Fibroblast of skin of right quadriceps (primary cell): ENCODE data around the gene EIF5AL1.
"Not testable (repeated sequence)": the region's sequence is repeated elsewhere in the genome, so short reads cannot be mapped to it uniquely, and the experiment has no call there.

Experiments used
- DNase-seq: peaks from one replicate; pipeline ENCODE4 v3.0.0-alpha.2; 2013

EIF5AL1 gene

DNA sequence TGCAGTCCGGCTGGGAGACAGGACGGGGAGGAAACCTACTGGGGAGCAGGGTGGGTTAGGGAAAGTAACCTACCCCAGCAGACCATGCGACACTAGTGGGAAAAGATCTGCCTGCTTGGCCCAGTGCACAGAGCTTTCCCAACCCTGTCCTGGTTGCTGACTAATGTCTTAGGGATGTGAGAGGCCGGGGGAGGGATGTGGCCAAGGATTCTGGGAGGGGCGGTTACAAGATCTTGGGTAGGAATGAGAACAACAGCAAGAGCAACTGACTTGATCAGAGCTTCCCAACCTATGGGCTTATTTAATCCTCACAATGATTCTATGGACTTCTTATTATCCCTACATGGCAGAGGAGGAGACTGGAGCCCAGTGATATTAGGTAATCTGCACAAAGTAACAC lies 24.0 kb upstream of the EIF5AL1 start:
- DNase-seq = peak; percentile 93

DNA sequence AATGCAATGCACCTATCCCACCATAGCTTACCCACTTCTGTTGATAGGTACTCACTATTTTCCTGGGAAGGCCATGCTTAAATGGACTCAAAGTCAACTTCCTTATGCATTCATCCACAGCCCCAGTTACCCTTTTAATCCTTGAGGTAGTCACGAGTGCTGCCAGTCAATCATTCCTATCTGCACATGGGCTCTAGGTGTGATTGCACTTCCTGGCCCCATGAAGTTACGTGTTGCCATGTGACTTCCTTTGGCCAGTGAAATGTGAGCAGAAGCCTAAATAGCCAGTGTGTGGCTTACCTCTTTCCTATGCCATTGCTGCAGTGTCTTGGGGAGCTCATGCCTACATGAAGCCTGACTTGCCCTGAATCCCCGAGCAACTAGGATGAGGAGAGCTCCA lies 23.5 kb upstream of the EIF5AL1 start:
- DNase-seq = no peak

DNA sequence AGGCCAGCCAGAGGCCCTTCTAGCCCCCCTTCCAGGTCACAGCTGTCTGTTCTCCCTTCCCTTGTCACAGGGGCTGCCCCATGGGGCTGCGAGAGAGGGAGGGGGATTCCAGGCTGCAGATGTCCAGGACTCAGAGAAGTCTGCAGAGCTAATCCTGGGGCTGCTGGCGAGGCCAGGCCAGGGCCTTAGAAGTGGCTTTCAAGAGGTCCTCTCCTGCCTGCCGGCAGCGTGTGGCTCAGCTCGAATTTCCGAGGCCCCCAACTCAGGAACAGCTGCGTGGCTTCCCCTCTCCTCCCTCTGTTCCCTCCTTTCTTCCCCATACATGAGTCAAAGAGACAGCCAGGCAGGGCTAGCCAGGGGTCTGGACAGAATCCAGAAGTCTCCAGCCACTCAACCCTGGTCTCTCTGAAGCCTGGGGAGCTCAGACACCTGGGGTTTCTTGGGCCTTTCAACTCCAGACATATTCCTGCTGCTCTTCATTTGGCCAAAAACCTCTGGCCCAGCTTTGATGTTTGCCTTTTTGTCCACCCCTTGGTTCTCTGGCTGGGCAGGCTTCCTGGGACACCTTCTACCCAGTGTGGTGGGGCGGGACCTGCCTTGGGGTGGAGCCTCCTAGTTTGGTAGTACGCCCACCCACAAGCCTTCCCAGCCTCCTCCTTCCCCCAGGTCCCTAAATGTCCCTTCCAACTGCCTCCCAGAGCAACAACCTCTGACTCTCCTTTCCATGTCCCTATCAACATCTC lies 21.8 kb upstream of the EIF5AL1 start:
- DNase-seq = peak; percentile 29

DNA sequence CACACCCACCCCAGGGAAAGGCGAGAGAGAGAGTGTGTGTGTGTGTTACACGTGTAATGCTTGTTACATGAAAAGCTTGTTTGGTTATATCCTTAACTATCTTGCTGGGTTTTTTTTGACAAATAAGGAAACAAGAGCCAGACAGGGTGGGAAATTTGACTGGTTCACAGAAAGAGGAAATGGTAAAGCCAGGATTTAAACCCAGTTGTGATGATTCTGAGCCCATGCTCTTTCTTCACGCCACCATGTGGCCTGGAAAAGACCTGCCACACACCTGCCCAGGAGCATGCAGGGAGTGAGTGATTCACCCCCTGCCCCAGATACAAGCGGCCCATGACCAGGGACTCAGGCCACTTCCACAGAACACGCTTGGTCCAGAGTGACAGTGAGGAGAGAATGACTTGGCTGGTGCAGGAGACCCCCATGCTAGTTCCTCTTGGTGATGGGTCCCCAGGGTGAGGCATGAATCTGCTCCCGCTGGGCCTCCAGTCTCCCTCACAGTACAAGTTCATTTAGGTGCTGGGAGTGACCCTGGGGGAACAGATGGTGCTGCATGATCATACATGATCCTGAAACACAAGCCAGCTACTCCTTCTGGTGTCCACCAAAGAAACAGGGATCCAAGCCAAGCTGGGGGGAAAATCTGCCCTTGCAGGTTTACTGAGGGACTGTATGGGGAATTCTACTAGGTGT lies 21.0 kb upstream of the EIF5AL1 start:
- DNase-seq = no peak

DNA sequence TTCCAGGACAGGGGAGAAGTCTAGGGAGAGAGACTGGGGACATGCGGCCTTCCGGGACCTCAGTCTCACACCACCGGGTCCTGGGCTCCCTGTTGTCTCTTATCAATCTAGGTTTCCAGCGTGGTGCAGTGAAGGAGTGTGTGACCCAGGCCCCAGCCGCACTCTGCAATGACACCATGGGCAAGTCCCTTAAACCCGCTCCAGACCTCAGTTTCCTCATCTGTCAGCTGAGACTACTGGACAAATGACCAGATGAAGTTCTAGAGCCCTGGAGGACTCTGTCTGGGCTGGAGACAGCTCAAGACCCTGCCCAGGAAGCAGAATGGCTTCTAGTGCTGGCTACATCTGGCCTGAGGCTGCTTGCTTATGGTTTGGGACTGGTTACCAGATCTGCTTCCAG lies 20.1 kb upstream of the EIF5AL1 start:
- no peak for DNase-seq

DNA sequence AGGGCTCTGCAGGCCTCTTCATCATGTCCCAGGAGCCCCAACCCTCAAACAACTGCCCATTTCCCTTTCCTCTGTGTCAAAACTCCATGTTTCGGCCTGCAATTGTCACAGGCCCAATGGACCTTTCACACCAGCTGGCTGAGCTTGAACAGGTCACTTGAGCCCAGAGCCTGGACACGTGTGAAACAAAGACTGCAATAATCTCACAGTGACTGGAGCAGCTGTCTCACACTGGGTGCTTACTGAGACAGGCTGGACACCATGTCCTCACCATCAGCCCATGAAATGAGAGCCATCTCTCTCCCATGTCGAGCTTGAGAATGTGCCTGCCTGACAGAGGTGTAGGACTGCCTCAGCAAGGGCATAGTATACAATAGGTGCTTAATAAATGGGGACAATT lies 19.5 kb upstream of the EIF5AL1 start:
- DNase-seq = no peak

DNA sequence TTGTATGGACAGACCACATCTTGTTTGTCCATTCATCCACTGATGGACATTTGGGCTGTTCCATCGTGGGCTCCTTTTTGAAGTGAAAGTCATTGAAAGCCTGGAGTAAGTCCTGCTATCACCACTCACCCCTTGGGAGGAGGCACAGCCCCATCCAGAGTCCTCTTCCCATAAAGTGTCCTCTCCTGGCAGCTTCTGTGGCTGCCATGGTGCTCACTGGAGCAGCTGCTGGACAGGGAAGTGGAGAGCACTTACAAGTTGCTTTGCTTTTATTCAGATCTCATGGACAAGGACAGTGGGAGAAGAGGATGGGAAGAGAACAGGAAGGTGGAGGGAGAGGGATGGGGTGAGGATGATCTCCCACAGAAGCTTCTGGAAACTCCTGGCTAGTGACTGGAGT lies 18.5 kb upstream of the EIF5AL1 start:
- no peak for DNase-seq

DNA sequence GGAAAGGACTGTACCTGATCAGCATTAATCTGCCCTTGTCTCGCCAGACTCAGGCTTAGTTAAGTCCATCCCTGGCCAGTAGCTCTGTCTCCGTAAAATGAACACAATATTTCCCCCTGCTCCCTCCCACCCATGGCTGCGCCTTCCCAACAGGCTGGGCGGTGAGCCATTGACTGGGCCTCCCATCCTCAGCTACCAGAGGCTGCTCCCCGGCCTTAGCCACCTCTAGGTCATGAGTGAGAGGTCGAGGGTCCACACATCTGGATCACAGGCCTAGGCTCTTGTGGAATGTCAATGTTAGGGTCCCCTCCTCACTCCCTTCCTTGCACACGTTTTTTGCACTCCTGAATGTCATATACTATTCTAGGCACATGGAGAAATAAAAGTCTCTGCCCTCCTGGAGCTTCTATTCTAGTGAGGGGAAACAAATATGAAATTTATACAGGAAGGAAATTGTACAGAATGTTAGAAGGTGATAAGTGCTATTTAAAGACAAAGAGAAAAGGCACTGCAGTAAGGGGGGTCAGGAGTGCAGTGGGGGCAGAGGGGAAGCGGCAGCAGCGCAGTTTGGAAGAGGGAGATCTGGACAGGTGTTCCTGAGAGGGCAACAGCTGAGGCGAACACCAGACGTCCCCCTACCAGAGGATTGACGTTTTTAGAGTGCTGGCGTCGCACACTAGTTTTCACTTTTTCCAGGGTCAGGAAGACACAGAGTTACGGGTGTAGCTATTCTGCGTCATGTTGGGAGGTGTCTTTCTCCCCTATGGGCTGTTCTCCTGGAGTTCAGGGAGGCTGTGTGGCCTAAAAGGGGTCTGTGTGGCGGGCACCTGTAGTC lies 17.2 kb upstream of the EIF5AL1 start:
- DNase-seq = no peak

DNA sequence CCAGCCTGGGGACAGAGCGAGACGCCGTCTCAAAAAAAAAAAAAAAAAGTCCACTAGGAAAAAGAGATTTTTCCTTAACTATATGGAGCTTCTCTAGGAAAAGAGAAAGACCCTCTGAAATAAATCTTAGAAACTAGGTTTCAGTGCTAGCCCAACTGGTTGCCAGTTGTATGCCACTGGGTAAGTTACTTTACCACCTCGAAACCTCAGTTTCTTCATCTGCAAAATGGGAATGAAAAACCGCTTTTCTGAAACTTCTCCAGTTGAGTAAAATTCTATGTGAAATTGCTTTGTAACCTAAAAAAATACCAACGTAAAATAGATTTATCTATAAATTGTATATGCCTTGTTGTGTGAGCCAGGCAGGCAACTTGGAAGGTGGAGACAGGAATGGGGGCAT lies 16.5 kb upstream of the EIF5AL1 start:
- no peak for DNase-seq

DNA sequence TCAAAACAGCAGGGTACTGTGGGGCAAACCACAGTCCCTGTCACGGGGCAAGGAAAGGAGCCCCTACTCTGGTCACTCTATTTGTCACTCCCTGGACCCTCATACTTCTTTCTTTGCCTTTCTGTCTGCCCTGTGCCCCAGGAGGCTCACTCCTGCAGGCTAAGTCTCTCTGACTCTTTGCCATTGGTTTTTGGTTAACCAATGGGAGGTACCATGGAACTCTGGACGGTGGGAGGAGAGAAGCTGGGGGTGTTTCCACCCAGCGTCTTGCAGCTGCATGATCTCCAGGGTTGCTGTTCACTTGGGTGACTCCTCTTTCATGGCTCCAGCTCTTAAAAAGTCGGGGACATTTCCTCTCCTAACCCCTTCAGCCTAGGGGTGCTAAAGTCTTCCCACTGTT lies 15.4 kb upstream of the EIF5AL1 start:
- no peak for DNase-seq

DNA sequence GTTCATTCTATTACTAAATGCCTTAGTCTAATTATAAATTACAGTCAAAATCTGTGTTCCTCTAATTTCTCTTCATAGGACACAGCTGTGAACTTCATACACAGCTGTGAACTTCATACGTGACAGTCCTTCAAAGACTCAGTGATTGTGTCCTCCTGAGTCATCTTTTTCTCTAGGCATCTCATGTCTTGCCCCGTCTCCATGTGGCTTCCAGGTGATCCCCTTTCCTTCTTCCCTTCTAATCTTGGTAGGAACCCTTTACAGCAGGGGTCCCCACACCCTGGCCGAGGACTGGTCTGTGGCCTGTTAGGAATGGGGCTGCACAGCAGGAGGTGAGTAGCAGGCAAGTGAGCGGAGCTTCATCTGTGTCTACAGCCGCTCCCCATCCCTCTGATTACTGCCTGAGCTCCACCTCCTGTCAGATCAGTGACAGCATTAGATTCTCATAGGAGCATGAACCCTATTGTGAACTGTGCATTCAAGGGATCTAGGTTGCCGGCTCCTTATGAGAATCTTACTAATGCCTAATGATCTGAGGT lies 14.0 kb upstream of the EIF5AL1 start:
- DNase-seq = peak; percentile 46

DNA sequence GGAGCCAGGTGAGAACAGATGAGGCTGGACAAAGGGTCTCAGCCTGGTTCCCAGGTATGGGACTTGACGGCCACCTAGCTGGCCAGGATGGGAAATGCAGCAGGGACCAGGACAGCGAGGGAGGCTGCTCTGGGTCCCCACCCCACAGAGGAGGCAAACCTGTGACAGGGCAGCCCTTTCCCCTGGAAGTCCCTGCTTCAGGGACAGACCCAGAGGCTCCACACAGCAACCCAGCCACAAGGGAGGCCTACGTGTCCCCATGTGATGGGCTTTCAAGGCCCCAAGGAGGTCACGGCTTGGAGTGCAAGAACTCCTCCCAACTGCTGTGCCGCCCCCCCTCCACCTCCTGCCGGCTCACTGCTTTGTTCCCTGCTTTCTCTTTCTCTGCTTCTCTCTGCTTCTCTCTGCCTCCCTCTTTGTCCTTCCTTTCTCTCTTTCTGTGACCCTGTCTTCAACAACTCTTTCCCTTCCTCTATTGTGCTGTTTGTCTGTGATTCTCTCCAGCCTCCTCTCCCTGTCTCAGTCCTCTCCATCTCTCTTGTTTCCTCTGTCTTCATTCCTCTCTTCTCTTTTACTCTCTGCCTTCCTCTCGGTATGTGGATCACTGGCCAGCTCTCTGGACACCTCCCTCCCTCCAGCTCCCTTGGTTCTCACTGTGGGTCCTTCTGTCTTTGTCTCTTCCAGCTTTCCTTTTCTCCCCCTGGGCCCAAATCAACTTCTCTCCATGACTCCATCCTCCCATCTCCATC lies 9.6 kb upstream of the EIF5AL1 start:
- DNase-seq = no peak

DNA sequence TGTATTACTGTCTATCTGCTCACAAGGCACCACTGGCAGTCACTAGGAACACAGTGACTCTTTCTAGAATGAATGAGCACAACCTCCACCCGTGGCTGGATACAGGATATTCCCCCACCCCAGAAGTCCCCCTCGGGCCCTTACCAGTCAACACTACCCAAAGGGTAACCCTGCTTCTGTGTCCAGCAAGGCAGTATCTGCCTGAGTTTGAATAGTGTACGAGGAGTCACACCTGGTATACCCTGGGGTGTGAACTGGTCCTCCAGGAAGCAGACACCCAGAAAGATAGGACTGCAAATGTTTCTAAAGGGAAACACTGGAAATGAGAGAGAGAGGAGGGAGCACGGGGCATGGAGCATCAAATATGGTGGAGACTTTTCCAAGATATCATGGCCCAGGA lies 8.5 kb upstream of the EIF5AL1 start:
- not testable (repeated sequence) for DNase-seq

DNA sequence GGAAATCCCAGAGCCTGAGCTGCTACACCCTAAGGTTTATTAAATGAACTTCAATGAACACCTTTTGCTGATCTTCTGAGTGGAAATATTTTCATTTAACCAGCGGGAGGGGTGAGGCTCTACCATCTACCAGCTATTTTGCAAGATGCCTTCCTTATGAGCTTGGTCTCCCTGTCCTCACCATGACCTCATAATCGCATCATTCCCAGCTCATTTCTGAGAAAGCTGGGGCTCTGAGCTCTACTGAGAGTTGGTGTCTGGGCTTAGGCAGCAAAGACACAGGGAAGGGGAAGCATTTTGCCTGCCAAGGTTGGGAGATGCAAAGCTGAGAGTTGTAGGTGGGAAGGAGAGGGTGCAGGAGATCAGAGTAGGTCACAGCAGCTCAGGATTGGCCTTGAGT lies 7.8 kb upstream of the EIF5AL1 start:
- DNase-seq = not testable (repeated sequence)

DNA sequence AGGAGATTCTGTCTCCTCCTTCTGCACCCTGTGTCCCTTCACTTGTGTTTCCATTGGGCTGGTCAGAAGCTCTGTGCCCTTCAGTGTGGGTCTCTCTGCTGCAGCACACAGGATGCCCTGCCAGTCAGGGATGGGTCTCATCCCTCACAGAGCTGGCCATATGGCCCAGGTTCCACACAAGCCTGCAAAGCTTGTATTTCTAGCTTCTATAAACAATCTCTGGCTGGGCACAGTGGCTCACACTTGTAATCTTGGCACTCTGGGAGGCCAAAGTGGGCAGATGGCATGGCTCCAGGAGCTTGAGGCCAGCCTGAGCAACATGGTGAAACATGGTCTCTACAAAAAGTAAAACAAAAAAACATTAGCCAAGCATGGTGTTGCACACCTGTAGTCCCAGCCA lies 7.0 kb upstream of the EIF5AL1 start:
- DNase-seq = not testable (repeated sequence)

DNA sequence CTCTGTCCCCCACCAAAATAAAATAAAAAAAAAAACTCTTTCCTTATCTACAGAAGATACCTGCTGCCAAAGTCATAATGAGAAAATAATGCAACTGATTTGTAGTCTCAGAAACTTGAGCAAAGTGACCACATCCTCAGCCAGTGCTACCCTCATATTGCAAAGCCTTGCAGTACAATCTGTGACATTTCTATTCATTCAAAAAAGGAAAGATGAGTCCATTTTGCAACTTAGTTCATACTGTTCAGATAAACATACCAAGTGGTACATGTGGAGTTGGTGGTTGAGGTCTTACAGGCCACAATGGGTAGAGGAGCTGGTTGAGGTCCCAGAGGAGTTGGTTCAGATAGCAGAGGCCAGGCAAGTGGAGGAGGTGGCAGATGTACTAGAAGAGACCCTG lies 6.5 kb upstream of the EIF5AL1 start:
- no peak for DNase-seq

DNA sequence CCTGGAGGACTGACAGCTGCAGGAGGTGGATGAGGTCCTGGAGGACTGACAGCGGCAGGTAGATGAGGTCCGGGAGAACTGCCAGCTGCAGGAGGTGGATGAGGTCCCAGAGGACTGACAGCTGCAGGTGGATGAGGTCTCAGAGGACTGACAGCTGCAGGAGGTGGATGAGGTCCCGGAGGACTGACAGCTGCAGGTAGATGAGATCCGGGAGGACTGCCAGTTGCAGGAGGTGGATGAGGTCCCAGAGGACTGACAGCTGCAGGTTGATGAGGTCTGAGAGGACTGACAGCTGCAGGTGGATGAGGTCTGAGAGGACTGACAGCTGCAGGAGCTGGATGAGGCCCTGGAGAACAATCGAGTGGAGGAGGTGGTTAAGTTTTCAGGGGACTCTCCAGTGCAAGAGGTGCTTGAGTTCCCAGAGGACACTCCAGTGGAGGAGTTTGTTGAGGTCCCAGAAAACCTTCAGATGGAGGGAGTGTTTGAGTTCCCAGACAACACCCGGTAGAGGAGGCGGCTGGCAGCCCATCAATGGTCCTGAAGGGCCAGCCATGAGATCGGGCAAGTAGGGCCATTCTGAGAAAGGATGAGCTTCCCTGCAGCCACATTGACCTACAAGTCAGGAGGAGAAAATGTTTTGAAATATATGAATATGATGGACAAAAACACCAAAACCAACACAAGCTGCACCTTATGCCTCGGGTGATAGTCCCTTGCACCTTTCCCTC lies 4.7 kb upstream of the EIF5AL1 start:
- no peak for DNase-seq

DNA sequence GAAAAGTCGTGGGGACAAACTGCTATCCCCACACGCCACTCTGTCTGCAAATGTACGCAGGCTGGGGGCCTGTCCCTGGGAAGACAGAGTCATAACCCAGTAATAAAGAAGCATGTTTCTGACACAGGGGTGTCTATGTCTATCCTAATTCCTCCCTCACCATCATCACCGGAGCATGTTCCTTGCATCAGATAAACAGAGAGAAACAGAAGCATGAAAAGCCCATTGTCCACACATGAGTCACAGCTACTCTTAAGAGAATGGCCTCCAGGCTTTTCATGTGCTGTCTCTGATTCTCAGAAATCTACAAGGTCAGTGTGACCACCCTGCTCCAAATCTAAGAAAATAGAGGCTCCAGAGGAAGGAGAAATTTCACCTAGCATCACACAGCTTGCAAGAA lies 4.1 kb upstream of the EIF5AL1 start:
- DNase-seq = not testable (repeated sequence)

DNA sequence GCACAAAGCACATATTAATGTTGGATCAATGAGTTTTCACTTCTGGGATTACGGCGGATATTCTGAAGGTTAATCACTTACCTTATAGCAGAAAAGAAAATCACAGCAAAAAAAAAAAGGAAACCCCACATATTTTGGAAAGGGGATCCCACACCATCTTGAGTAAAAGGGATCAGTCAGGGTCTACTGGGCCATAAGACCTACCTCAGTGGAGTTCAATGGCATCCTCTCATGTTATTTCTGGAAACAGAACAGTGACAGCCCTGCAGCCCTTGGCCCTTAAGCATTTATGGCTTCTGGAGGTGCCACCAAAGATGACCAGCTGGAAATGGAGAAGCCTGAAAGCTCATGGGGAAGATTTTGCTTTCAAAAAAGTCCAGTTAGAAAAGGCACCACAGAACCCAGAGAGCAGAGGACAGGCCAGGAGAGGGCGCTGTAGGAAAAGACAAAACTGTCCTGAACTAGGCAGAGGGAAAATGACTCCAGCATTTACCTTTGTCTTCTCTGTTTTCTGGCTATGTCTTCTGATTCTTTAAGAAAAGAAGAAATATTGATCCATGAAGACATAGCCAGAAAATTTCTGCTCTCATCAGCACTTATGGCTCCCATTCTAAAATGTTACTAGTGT lies 2.9 kb upstream of the EIF5AL1 start:
- not testable (repeated sequence) for DNase-seq

DNA sequence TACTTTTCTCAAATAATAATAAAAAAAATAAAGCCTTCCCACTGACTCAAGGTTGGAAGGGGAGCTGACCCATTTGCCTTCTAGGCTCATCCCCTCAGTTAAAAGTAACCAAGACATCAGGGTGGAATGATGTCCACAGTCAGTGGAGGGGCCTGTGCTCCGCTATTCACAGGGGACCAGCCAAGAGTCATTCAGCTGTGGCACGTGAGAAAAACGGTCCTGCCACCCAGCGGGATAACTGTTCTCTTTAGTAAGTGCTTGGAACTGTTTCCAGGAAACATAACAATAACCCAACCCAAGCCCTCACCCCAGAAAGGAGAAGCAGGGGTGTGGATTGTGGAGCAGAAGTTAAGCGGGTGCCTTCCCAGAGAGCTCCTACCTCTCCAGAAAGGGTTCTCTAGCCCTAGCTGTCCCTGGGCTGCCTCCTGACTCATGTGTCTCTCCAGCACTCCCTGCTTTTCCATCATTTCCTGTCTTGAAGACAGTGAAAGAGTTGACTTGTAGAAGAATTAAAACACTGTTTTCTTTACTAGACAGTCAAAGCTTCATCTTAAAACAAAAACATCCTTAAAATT lies 2.3 kb upstream of the EIF5AL1 start:
- not testable (repeated sequence) for DNase-seq

DNA sequence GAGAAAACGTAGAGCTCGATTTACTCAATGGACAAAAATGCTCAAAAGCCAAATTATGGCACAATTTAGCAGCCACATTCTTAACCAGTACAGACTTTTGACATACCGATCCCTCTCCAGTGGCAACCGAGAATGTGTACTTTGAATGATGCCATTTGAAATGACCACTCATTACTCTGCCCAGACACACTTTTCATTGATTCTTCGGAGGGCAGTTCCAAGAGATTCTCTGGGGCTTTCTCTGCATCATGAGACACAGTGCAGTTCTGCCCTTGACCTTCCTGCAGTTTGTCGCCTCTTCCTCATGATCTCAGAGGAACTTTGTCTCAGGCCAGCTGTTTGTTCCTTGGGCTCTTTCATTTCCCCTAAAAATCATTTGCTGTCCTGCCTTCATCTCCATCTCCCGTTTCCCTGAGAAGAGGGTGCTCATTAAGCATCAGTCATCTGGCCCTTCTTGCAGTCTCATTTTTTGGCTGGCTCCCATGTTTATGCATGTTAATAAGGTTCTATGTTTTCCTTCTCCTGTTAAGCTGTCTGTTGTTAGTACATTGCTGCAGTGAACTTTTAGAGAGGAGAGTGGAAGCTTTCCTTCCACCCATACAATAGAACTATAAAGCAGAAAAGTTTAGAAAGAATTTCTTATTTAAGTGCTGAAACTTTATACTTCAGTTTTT lies 4.3 kb downstream of the EIF5AL1 start:
- DNase-seq = not testable (repeated sequence)
